Central memory CD8-positive, alpha-beta T cell (primary cell): ENCODE results near the gene GEMIN5.
A peak's percentile ranks its signal among the peaks of the same experiment; 100 is the strongest.
"Not testable (repeated sequence)": the region's sequence is repeated elsewhere in the genome, so short reads cannot be mapped to it uniquely, and the experiment has no call there.

Experiments
- ATAC-seq: fragments of 150-1000 bp; cut with Tn5 transposase; replicated peaks from 2 replicates; pipeline ENCODE4 v1.10.0; 2022; ENCODE audit warnings: mild to moderate bottlenecking, moderate FRiP score, moderate number of reproducible peaks; ENCODE audit not compliant: poor library complexity, severe bottlenecking; ENCODE audit errors: extremely low read depth
- DNase-seq, 2 donors: peaks; one replicate each; pipeline ENCODE4 v3.0.0; 2021; ENCODE audit warnings: low spot score in 2 of 2
- H3K27ac Mint-ChIP-seq: one replicate; pipeline ENCODE4 v1.8.0; 2022; ENCODE audit warnings: low read depth, mild to moderate bottlenecking, moderate library complexity, mixed read lengths
- H3K27me3 Mint-ChIP-seq: one replicate; pipeline ENCODE4 v1.8.0; 2022; ENCODE audit warnings: mixed read lengths
- H3K36me3 Mint-ChIP-seq: one replicate; pipeline ENCODE4 v1.8.0; 2022; ENCODE audit warnings: mild to moderate bottlenecking, moderate library complexity, mixed read lengths; ENCODE audit not compliant: insufficient read depth
- H3K4me1 Mint-ChIP-seq: one replicate; pipeline ENCODE4 v1.8.0; 2022; ENCODE audit warnings: mixed read lengths
- H3K4me3 Mint-ChIP-seq: one replicate; pipeline ENCODE4 v1.8.0; 2022; ENCODE audit warnings: mild to moderate bottlenecking, moderate library complexity, mixed read lengths
- H3K9me3 Mint-ChIP-seq: one replicate; pipeline ENCODE4 v1.8.0; 2022; ENCODE audit warnings: mixed read lengths

GEMIN5 gene

GRCh38 chr5:154937718-154938466 is at the start of gene GEMIN5:
Gene GEMIN5 (minus strand): TSS chr5:154938211. CDS start chr5:154938133, 78 bp downstream.
- H3K4me1 Mint-ChIP-seq, result peaks cover 43% of the 10 kb centered on the region
- H3K27me3 Mint-ChIP-seq, result no peaks in the 10 kb centered on the region
- ATAC-seq, result peak; percentile 89
- no peaks in the 10 kb centered on the region for H3K9me3 Mint-ChIP-seq
- peaks cover 20% of the 10 kb centered on the region for H3K36me3 Mint-ChIP-seq
- DNase-seq, result peak; percentile 66 to 70
- H3K27ac Mint-ChIP-seq, result peak within 1 kb of the TSS; percentile 80
- peak within 1 kb of the TSS; percentile 93 for H3K4me3 Mint-ChIP-seq

- Mint-ChIP-seq H3K4me1 (no peaks in the 10 kb centered on the region), H3K4me3 (no peak overlapping the region), H3K36me3 (no peaks in the 10 kb centered on the region), H3K9me3 (no peaks in the 10 kb centered on the region), H3K27ac (no peak overlapping the region), H3K27me3 (peaks cover 24% of the 10 kb centered on the region)
- DNase-seq (no peak), ATAC-seq (no peak)
Measured at GRCh38 chr5:154986151-154986550, 48.1 kb upstream of the GEMIN5 start.

DNA sequence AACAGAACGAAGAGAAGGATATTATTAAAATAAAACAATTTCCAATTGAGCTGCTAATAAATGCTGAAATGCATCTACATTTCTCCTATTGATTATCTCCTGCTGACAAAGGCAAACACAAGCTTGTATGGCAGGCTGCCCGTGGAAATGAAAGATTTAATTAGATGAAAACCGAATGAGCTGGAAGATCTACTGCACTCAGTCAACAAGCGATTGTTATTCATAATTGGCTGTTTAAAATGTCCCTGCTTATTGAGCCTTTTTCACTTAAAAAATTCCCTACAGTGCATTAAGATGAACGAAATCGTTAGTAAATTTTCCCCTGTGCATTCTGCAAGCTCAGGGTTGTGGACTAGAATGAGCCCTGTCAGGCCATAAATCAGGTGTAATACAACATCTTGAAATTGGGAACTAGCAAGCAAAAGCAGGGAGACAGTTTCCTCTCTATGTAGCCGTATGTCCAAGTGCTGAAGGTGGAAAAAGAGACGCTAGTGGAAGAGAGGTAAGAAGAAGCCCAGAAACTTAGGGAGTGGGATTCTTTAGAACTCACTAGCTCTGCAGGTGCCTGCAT is 47.0 kb upstream of the GEMIN5 start:
- no peak overlapping the region for H3K27ac Mint-ChIP-seq
- DNase-seq (no peak), ATAC-seq (no peak)
- peaks cover 14% of the 10 kb centered on the region for H3K27me3 Mint-ChIP-seq
- H3K36me3 Mint-ChIP-seq, result no peaks in the 10 kb centered on the region
- H3K4me1 Mint-ChIP-seq, result no peaks in the 10 kb centered on the region
- no peaks in the 10 kb centered on the region for H3K9me3 Mint-ChIP-seq
- H3K4me3 Mint-ChIP-seq, result no peak overlapping the region

GRCh38 chr5:154978294-154978693 is 40.3 kb upstream of the GEMIN5 start:
- not testable (repeated sequence) for H3K4me3 Mint-ChIP-seq, H3K4me1 Mint-ChIP-seq, DNase-seq, ATAC-seq, H3K36me3 Mint-ChIP-seq, H3K27me3 Mint-ChIP-seq, H3K27ac Mint-ChIP-seq, H3K9me3 Mint-ChIP-seq

- no peaks in the 10 kb centered on the region for H3K9me3 Mint-ChIP-seq
- DNase-seq (no peak), ATAC-seq (no peak)
- no peaks in the 10 kb centered on the region for H3K4me1 Mint-ChIP-seq
- H3K27me3 Mint-ChIP-seq, result no peaks in the 10 kb centered on the region
- no peak overlapping the region for H3K27ac Mint-ChIP-seq
- peaks cover 2% of the 10 kb centered on the region for H3K36me3 Mint-ChIP-seq
- H3K4me3 Mint-ChIP-seq, result no peak overlapping the region
Measured at GRCh38 chr5:154977409-154977808, 39.4 kb upstream of the GEMIN5 start.

- H3K27me3 Mint-ChIP-seq, H3K4me3 Mint-ChIP-seq, H3K4me1 Mint-ChIP-seq, H3K9me3 Mint-ChIP-seq, H3K27ac Mint-ChIP-seq, DNase-seq, H3K36me3 Mint-ChIP-seq, ATAC-seq: not testable (repeated sequence)
Measured at GRCh38 chr5:154976082-154976481, 38.1 kb upstream of the GEMIN5 start.

DNA sequence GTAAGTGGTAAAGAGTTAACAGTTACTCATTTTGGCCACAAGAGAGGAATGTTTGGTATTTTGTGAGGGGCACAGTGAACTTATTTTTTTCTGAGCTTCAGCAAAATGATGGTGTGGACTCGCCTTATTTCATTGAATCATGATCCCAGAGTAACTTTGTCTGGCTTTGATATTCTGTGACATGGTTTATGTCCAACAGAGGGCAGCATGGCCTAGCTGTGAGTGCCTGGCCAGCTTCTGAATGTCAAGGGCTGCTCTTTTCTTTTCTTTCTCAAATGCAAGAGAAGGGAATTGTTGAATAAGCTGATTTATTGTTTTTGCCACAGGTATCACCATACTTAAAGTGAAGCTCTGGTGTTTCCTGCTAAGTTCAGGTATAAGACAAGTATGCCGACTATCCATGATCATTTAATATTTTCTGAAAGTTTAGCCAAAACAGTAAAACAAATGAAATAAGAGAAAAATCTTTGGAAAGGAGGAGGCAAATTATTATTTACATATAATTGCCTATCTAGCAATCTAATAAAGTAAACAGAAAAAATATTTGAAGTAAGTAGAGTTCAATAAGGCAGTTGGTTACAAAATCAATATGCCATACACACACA is 34.6 kb upstream of the GEMIN5 start:
- H3K27me3 Mint-ChIP-seq, result no peaks in the 10 kb centered on the region
- no peak for DNase-seq
- no peaks in the 10 kb centered on the region for H3K9me3 Mint-ChIP-seq
- H3K4me3 Mint-ChIP-seq, result no peak overlapping the region
- no peaks in the 10 kb centered on the region for H3K4me1 Mint-ChIP-seq
- H3K27ac Mint-ChIP-seq, result no peak overlapping the region
- no peak for ATAC-seq
- peaks cover 8% of the 10 kb centered on the region for H3K36me3 Mint-ChIP-seq

DNA sequence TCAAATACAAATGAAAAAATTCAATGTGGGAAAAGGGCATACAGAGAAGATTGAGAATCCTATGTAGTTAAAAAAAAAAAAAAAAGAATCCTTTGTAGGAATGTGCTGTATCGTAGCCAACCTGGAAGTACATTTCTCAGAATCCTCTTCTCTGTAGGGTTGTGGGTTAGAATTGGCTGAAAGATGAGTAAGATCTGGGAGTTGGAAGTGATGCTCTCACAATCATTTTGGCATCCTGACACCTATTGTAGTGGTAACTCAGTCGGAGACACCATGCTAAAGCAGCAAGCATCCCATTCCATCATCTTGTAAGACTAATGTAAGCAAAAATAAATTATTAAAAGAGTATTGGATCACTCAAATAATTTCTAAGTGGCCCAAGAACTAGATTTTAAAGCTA is 33.5 kb upstream of the GEMIN5 start:
- Mint-ChIP-seq H3K4me1 (no peaks in the 10 kb centered on the region), H3K4me3 (no peak overlapping the region), H3K9me3 (no peaks in the 10 kb centered on the region), H3K27me3 (no peaks in the 10 kb centered on the region), H3K27ac (no peak overlapping the region), H3K36me3 (peaks cover 16% of the 10 kb centered on the region)
- no peak for ATAC-seq
- no peak for DNase-seq

- no peak for ATAC-seq
- Mint-ChIP-seq H3K36me3 (peaks cover 18% of the 10 kb centered on the region), H3K4me3 (no peak overlapping the region), H3K27me3 (no peaks in the 10 kb centered on the region), H3K4me1 (peaks cover 5% of the 10 kb centered on the region), H3K27ac (no peak overlapping the region), H3K9me3 (no peaks in the 10 kb centered on the region)
- no peak for DNase-seq
Measured at GRCh38 chr5:154970759-154971158, 32.7 kb upstream of the GEMIN5 start.

GRCh38 chr5:154968953-154969352 is 30.9 kb upstream of the GEMIN5 start:
- DNase-seq, result no peak
- H3K36me3 Mint-ChIP-seq, result peaks cover 22% of the 10 kb centered on the region
- no peak for ATAC-seq

DNA sequence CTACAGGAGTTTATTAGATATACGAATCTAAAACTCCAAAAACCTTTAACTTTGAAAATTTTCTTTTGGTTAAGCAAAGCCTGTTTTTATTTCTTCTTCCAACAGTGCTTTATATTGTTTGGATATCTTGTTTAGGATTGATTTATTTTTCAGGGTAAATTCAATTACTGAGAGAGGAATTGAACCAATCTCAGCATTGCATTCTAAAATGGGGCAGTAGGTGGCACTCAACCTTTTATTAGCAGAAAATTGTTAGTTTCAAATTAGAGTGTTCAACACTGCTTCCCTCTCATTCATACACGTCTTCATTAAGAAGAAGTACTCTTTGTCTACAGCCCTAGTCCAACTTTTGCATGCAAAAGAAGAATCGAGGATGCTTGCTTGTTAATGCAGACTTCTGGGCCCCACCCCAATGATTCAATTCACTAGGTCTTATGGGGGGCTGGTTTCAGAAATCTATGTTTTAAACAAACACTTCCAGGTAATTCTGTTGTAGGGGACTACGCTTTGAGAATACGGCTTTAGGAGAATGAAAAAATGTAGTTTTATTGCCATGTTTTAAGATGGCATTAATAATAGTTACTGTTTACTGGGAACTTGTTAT is 29.5 kb upstream of the GEMIN5 start:
- no peak for DNase-seq
- Mint-ChIP-seq H3K27me3 (no peaks in the 10 kb centered on the region), H3K36me3 (peaks cover 22% of the 10 kb centered on the region)

More at GRCh38 chr5:154968953-154969352, 30.9 kb upstream of the GEMIN5 start:
- no peak overlapping the region for H3K4me3 Mint-ChIP-seq
- H3K27me3 Mint-ChIP-seq, result no peaks in the 10 kb centered on the region
- H3K4me1 Mint-ChIP-seq, result peaks cover 7% of the 10 kb centered on the region
- H3K9me3 Mint-ChIP-seq, result no peaks in the 10 kb centered on the region
- H3K27ac Mint-ChIP-seq, result no peak overlapping the region

GRCh38 chr5:154966874-154967273 is 28.9 kb upstream of the GEMIN5 start:
- peaks cover 21% of the 10 kb centered on the region for H3K36me3 Mint-ChIP-seq

More for the DNA sequence above, 29.5 kb upstream of the GEMIN5 start:
- ATAC-seq, result no peak
- no peak overlapping the region for H3K4me3 Mint-ChIP-seq
- H3K27ac Mint-ChIP-seq, result no peak overlapping the region
- H3K4me1 Mint-ChIP-seq, result peaks cover 12% of the 10 kb centered on the region
- H3K9me3 Mint-ChIP-seq, result no peaks in the 10 kb centered on the region

More at GRCh38 chr5:154966874-154967273, 28.9 kb upstream of the GEMIN5 start:
- Mint-ChIP-seq H3K4me1 (peaks cover 12% of the 10 kb centered on the region), H3K4me3 (no peak overlapping the region), H3K27me3 (no peaks in the 10 kb centered on the region), H3K27ac (peak overlapping the region; percentile 33), H3K9me3 (no peaks in the 10 kb centered on the region)
- no peak for ATAC-seq
- DNase-seq, result no peak
